Karpas-422 (cell line): ENCODE results near the gene FHIT. TPM values are rescaled to one million over a fixed set of nuclear protein-coding genes. Genes with fewer than 3 reads are reported as not detected.

Experiments used
- DNase-seq: peaks from one replicate; pipeline ENCODE4 v3.0.0-alpha.2; 2015
- H2AFZ ChIP-seq: fragments of 200-600 bp; sonication (generic); 2 replicates; pipeline ENCODE4 v1.6.1; 2014; ENCODE audit warnings: antibody characterized with exemption, low read length, mixed read lengths
- H3K27ac ChIP-seq: fragments of 200-600 bp; sonication (generic); 2 replicates; pipeline ENCODE4 v1.5.1; 2014; ENCODE audit warnings: mild to moderate bottlenecking, low read length, moderate library complexity
- H3K27me3 ChIP-seq: fragments of 200-600 bp; sonication (generic); 2 replicates; pipeline ENCODE4 v1.6.1; 2014; ENCODE audit warnings: low read length, mixed read lengths
- H3K36me3 ChIP-seq: fragments of 200-600 bp; sonication (generic); 2 replicates; pipeline ENCODE4 v1.6.1; 2014; ENCODE audit warnings: low read length, mixed read lengths; ENCODE audit not compliant: insufficient read depth
- H3K4me1 ChIP-seq: fragments of 200-600 bp; sonication (generic); 2 replicates; pipeline ENCODE4 v1.6.1; 2014; ENCODE audit warnings: mild to moderate bottlenecking, low read length, mixed read lengths
- H3K4me2 ChIP-seq: fragments of 200-600 bp; sonication (generic); 2 replicates; pipeline ENCODE4 v1.6.1; 2014; ENCODE audit warnings: low read length, low read depth, mild to moderate bottlenecking; ENCODE audit not compliant: poor library complexity, severe bottlenecking
- H3K4me3 ChIP-seq: fragments of 200-600 bp; sonication (generic); 2 replicates; pipeline ENCODE4 v1.5.1; 2014; ENCODE audit warnings: mild to moderate bottlenecking, antibody characterized with exemption, low read length, mixed read lengths
- H3K79me2 ChIP-seq: fragments of 200-600 bp; sonication (generic); 2 replicates; pipeline ENCODE4 v1.6.1; 2014; ENCODE audit warnings: mild to moderate bottlenecking, low read length, mixed read lengths
- H3K9ac ChIP-seq: fragments of 200-600 bp; sonication (generic); 2 replicates; pipeline ENCODE4 v1.6.0; 2014; ENCODE audit warnings: low read length
- H3K9me2 ChIP-seq: fragments of 200-600 bp; sonication (generic), shearing (Covaris generic); replicated peaks from 2 replicates; pipeline ENCODE4 v1.6.0; 2014; ENCODE audit warnings: mild to moderate bottlenecking, low read length, moderate library complexity; ENCODE audit not compliant: insufficient read depth
- H3K9me3 ChIP-seq: fragments of 300-700, 200-600 bp; sonication (generic); 2 replicates; pipeline ENCODE4 v1.6.1; 2014; ENCODE audit warnings: low read length, mixed read lengths
- H4K20me1 ChIP-seq: fragments of 200-600 bp; sonication (generic); 2 replicates; pipeline ENCODE4 v1.6.1; 2014; ENCODE audit warnings: mild to moderate bottlenecking, antibody characterized with exemption, low read length, low read depth; ENCODE audit not compliant: insufficient read depth
- total RNA-seq: library from RNA; depleted of rRNA; stranded (reverse); fragments of >200 nt; shearing (Covaris generic); gene quantifications from 2 replicates; pipeline ENCODE4 v1.2.3, GENCODE V29; 2014; ENCODE audit warnings: low replicate concordance

The FHIT gene
- total RNA-seq, 1 experiment from 2014 or later, result not detected

DNA sequence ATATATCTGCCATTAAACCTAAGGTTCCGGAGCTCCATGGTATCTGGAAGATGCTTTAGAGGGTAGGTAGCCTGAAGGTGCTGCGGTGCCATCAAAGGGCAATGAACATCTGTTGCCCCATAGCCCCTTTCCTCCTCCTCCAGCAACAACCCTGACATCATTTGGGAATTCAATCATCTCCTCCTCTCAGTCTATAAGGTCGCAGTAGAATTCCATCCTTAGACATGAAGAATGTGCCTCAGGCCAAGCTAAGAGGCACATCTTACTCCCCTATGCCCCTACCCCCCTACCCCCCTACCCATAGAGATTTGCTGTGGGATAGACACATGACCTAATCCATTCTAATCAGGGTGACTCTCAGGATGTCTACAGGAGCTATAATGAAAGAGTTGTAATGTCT is 1101.8 kb downstream of the FHIT start:
- Histone ChIP-seq H3K9me3 (peaks cover 10% of the 10 kb centered on the region; the same call in 1 of the 2 replicates), H3K27me3 (no peaks in the 10 kb centered on the region), H3K79me2 (no peaks in the 10 kb centered on the region), H2AFZ (no peak overlapping the region), H3K9ac (no peak overlapping the region), H4K20me1 (no peaks in the 10 kb centered on the region), H3K4me1 (no peaks in the 10 kb centered on the region), H3K4me2 (no peak overlapping the region), H3K27ac (no peak overlapping the region), H3K9me2 (no peaks in the 10 kb centered on the region), H3K4me3 (no peak overlapping the region), H3K36me3 (no peaks in the 10 kb centered on the region)
- no peak for DNase-seq

DNA sequence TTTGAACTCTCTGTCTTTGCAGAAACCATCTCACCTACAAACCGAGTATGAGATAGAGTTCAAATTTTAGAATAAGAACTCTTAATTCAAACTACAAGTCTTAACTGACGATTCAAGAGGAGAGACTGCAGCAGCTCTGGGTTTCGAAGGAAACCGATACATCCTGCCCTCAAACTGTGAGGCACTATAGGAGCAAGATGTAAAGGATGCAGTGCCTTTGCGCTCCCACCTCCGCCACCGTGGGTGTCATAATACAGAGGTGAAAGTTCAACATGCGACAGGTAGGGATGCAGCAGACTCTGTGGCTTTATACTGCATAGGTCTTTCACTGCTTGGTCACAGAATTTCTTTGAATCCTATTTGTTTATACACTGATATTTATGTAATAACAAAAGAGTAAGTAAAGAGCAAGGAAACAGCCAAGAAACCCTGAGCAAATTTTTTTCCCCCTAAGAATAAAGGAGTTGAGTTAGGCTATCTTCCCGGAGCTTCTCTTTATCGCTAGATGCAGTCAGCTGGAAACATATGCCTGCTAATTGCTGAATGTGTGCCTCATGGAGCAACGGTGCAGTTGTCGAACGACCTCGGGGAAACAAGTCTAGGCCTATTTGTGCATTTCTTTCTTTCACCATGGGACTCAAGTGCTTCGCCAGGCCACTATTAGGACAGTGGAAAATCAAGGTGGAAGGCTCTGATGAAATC is 1103.9 kb downstream of the FHIT start:
- Histone ChIP-seq H3K4me2 (no peak overlapping the region), H3K9me3 (peaks cover 10% of the 10 kb centered on the region), H3K9ac (no peak overlapping the region), H3K36me3 (no peaks in the 10 kb centered on the region), H3K27me3 (no peaks in the 10 kb centered on the region), H2AFZ (no peak overlapping the region), H3K4me3 (no peak overlapping the region), H3K27ac (no peak overlapping the region), H3K79me2 (no peaks in the 10 kb centered on the region), H4K20me1 (no peaks in the 10 kb centered on the region), H3K9me2 (no peaks in the 10 kb centered on the region), H3K4me1 (no peaks in the 10 kb centered on the region)
- no peak for DNase-seq

DNA sequence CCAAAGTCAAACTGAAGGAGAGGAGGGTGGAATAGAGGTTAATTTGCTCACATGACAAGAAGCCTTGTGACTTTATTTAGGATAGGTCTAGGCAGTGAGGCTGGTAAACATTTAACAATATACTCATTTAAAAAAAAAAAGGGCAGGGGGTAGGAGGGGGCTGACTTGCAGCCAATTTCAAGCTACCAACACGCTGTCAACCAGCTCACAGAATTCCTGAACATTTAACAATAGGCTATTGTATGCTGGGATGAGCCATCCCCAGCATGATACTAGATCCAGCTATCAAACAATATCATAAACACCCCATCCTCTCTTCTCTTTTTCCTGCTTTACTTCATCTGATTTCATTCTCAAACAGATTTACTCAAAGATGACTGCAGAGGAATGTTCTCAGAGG is 1105.1 kb downstream of the FHIT start:
- H3K9me3 ChIP-seq, result peaks cover 10% of the 10 kb centered on the region
- H3K4me1 ChIP-seq, result no peaks in the 10 kb centered on the region
- no peak overlapping the region for H3K27ac ChIP-seq
- H3K27me3 ChIP-seq, result no peaks in the 10 kb centered on the region
- H4K20me1 ChIP-seq, result no peaks in the 10 kb centered on the region
- no peak overlapping the region for H3K4me2 ChIP-seq
- no peak overlapping the region for H3K9ac ChIP-seq
- H3K36me3 ChIP-seq, result no peaks in the 10 kb centered on the region
- no peak overlapping the region for H3K4me3 ChIP-seq
- H3K9me2 ChIP-seq, result no peaks in the 10 kb centered on the region
- no peak for DNase-seq
- no peaks in the 10 kb centered on the region for H3K79me2 ChIP-seq
- no peak overlapping the region for H2AFZ ChIP-seq

- H3K27ac ChIP-seq, result no peak overlapping the region
- H2AFZ ChIP-seq, result no peak overlapping the region
- no peaks in the 10 kb centered on the region for H3K27me3 ChIP-seq
- H3K9ac ChIP-seq, result no peak overlapping the region
- no peak for DNase-seq
- H3K4me2 ChIP-seq, result no peak overlapping the region
- H3K36me3 ChIP-seq, result no peaks in the 10 kb centered on the region
- no peaks in the 10 kb centered on the region for H4K20me1 ChIP-seq
- no peaks in the 10 kb centered on the region for H3K79me2 ChIP-seq
- H3K4me1 ChIP-seq, result no peaks in the 10 kb centered on the region
- H3K4me3 ChIP-seq, result no peak overlapping the region
- H3K9me2 ChIP-seq, result no peaks in the 10 kb centered on the region
- H3K9me3 ChIP-seq, result peaks cover 11% of the 10 kb centered on the region
Measured at GRCh38 chr3:60144071-60144470, 1107.2 kb downstream of the FHIT start.

DNA sequence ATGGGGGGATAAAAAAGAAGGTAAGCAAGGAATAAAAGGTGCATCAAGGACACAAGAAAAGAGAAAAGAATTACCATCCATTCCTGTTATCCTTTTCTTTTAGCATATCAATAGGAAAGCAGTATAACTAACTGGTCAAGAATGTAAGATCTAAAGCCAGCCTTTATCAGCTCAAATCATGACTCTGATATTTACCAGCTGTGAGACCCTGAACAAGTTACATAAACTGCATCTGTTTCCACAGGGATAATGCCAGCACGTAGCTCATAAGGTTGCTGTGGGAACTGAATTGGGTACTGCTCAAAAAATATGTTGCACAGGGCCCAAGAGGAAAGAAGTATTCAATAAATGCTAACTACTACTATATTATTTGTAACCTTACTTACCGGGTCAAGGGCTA is 1109.2 kb downstream of the FHIT start:
- no peak overlapping the region for H3K27ac ChIP-seq
- no peaks in the 10 kb centered on the region for H3K79me2 ChIP-seq
- no peak for DNase-seq
- H4K20me1 ChIP-seq, result no peaks in the 10 kb centered on the region
- no peak overlapping the region for H2AFZ ChIP-seq
- peaks cover 17% of the 10 kb centered on the region for H3K9me3 ChIP-seq
- H3K9me2 ChIP-seq, result no peaks in the 10 kb centered on the region
- H3K4me2 ChIP-seq, result no peak overlapping the region
- no peaks in the 10 kb centered on the region for H3K36me3 ChIP-seq
- H3K4me1 ChIP-seq, result no peaks in the 10 kb centered on the region
- no peak overlapping the region for H3K9ac ChIP-seq
- no peaks in the 10 kb centered on the region for H3K27me3 ChIP-seq
- H3K4me3 ChIP-seq, result no peak overlapping the region

DNA sequence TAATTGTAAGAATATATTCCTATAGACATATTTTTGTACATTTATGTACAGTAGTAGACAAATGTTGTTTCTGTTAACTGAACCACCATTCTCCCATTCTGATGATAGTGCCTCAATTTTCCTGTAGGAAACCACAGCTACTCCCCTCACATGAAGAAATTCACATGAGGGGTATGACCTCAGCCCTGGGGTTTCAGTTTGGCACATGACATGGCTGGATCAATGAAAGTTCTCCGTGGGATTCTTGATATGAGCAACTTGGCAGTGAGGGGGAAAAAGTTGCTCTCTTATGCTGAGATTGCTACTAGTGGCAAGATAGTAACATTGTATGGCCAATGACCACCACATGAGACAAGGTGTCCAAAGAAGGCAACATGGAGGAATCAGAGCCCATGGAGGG is 1111.1 kb downstream of the FHIT start:
- Histone ChIP-seq H3K9me3 (peaks cover 21% of the 10 kb centered on the region), H3K27me3 (no peaks in the 10 kb centered on the region), H3K4me3 (no peak overlapping the region), H4K20me1 (no peaks in the 10 kb centered on the region), H3K79me2 (no peaks in the 10 kb centered on the region), H3K9me2 (no peaks in the 10 kb centered on the region), H3K27ac (no peak overlapping the region), H3K36me3 (no peaks in the 10 kb centered on the region), H3K9ac (no peak overlapping the region), H2AFZ (no peak overlapping the region), H3K4me1 (no peaks in the 10 kb centered on the region), H3K4me2 (no peak overlapping the region)
- no peak for DNase-seq

GRCh38 chr3:60136601-60137000 is 1114.7 kb downstream of the FHIT start:
- Histone ChIP-seq H3K27ac (no peak overlapping the region), H3K4me3 (no peak overlapping the region), H3K9me3 (peaks cover 11% of the 10 kb centered on the region), H3K4me2 (no peak overlapping the region), H3K4me1 (no peaks in the 10 kb centered on the region), H2AFZ (no peak overlapping the region), H3K36me3 (no peaks in the 10 kb centered on the region), H3K9ac (no peak overlapping the region), H3K9me2 (no peaks in the 10 kb centered on the region), H3K79me2 (no peaks in the 10 kb centered on the region), H4K20me1 (no peaks in the 10 kb centered on the region), H3K27me3 (no peaks in the 10 kb centered on the region)
- DNase-seq, result no peak

DNA sequence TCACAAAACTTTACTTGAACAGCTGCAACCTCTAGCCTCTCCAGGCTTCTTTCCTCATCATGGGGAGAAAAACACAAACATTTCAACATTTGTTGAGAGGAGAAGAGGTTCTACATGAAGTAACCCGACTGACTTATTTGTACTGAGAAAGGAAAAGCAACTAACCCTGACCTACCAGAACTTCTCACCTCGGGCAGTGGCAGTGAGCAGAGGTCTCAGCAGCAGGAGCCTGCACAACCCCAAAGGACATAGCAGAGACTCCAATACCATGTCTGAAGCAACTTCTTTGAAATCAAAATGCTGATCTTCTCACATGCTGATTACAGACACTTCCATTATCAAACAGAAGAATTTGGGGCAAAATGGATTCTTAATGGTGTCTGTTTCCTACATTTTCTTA is 1115.8 kb downstream of the FHIT start:
- no peaks in the 10 kb centered on the region for H3K36me3 ChIP-seq
- DNase-seq, result no peak
- no peaks in the 10 kb centered on the region for H3K9me2 ChIP-seq
- H4K20me1 ChIP-seq, result no peaks in the 10 kb centered on the region
- H3K9me3 ChIP-seq, result peaks cover 14% of the 10 kb centered on the region
- no peaks in the 10 kb centered on the region for H3K4me1 ChIP-seq
- no peak overlapping the region for H3K4me3 ChIP-seq
- no peaks in the 10 kb centered on the region for H3K79me2 ChIP-seq
- H3K9ac ChIP-seq, result no peak overlapping the region
- H3K27ac ChIP-seq, result no peak overlapping the region
- H2AFZ ChIP-seq, result no peak overlapping the region
- no peaks in the 10 kb centered on the region for H3K27me3 ChIP-seq
- H3K4me2 ChIP-seq, result no peak overlapping the region
